ENCODE measurements around the gene PBX3. TPM values are rescaled to one million over a fixed set of nuclear protein-coding genes. Genes with fewer than 3 reads are reported as not detected.

Gene PBX3
- polyA plus RNA-seq, 3 donors, result 27.8 to 30.6 (median 29.9) TPM

DNA sequence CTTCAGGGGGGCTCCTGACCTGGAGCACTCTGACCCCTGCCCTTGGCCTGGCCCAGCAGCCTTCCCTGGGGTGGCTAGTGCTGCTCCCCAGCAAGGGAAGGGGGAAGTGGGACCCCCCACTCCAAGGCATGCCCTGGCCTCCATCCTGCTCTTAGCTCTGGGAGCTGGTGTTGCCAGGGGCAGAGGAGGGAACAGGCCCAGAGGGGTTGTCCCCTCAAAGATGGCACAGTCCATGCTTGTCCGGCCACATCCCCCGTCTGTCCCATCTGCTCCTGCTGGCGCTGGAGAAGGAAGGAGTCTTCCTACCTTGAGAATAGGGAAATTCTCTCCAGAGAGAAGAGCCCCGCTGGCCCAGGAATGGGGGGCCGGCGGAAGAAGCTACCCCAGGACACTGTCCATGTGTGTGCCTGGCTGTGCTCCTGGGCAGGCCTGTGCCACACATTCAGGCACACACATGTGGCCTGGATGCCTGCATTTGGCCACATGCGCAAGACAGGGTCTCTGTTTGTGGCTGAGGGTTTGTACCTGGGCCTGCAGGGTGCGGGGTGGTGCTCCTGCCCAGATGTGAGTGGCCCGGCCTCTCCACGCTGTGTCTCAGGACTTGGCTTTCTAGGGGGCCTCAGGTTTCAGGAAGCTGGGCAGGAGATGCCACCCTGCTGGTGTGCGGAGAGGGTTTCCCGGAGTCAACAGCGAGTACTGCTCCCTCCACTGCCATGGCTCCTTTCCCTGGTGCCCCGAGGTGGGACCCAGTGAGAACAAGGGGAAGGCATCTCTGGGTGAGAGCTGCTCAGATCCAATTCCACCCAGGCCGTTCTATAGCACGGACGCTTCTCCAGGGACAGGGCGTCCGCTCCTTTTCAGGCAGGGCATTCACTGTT is 247.1 kb downstream of the PBX3 start:
- DNase-seq (ENCODE audit: extremely low read depth in 1 of 11, low read depth in 9 of 11, low spot score in 4 of 11), result no peak

GRCh38 chr9:125995006-125995405 is 247.8 kb downstream of the PBX3 start:
- no peak for DNase-seq (ENCODE audit: extremely low read depth in 1 of 11, low read depth in 9 of 11, low spot score in 4 of 11)

DNA sequence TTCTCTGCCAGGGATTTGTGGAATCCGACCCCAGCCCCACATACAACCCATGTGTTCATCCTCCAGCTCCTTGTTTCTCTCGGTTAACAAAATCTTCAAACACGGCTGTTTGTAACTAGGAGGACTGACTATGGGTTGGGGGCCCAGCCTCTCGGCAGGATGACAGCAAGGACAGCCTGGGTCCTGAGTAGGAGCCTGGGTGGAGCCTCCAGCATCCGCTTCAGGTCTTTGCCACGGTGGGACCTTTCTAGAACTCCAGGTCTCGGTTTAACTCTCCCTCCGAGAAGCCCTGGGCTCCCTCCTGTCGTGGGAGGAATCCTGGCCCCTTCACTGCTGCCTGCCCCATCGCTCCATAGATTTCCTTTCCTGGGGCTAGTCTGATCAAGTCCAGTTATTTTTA is 248.5 kb downstream of the PBX3 start:
- no peak for DNase-seq (ENCODE audit: extremely low read depth in 1 of 11, low read depth in 9 of 11, low spot score in 4 of 11)

GRCh38 chr9:125996791-125997190 is 249.6 kb downstream of the PBX3 start:
- DNase-seq (ENCODE audit: extremely low read depth in 1 of 11, low read depth in 9 of 11, low spot score in 4 of 11), result no peak

DNA sequence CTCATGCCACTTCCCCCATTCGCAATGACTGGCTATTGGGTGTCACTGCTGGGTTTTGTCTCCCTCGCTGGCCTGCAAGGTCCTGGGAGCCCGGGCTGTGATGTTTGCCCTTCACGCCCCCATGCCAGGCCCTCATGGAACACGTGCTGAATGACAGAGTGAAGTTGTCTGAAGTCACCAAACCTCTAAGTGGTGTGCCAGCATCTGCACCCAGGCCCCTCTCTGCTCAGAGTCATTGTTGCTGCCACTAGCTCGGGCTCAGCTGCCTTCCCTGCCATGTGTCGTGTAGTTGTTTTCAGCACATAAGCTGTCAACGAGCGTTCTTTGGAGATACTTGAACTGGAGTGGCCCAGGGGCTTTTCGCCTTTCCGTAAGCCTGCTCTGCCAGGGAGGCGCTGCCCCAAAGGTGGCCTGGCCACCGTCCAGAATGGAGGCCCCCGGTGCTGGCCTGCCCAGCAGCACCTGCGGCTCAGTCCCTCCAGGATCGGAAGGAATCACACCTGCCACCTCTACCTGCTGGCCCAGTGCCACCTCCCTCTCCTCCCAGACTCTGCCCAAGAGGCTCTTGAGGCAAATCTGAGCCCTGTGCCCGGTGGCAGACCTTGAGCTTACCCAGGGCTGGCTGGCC is 250.1 kb downstream of the PBX3 start:
- no peak for DNase-seq (ENCODE audit: extremely low read depth in 1 of 11, low read depth in 9 of 11, low spot score in 4 of 11)

DNA sequence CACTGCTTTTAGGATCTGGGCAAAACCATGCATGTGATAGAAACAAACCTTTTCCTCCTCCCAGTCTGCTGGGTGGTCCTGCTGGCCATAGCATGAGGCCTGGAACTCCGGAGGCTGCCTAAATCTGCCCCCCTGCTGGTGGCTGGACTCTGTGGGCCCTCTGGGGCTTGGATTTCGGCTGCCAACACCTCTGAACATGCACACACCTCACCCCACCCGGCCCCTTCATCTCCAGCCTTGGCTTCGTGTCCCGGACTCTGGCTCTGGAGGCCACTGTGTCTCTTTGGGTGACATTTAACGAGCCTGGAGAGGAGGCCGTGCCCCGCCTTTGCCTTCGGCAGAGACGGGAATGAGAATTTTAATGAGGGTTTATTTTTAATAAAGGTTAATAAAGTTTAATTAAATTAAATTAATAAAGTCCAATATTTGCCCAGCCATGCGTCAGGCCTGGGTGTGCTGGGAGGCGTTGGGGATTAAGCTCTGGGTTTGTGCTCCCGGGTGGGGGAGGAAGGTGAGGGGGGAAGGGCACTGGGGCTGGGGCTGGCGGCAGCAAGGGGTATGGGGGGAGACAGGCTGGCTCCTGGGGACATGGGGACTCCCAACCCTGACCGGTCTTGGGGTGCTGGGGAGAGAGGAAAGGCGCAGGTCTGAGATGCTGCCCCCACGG is 251.8 kb downstream of the PBX3 start:
- no peak for DNase-seq (ENCODE audit: extremely low read depth in 1 of 11, low read depth in 9 of 11, low spot score in 4 of 11)

- DNase-seq (ENCODE audit: extremely low read depth in 1 of 11, low read depth in 9 of 11, low spot score in 4 of 11), result no peak
Observed at GRCh38 chr9:125999504-125999881, 252.3 kb downstream of the PBX3 start.

- no peak for DNase-seq (ENCODE audit: extremely low read depth in 1 of 11, low read depth in 9 of 11, low spot score in 4 of 11)
Observed at GRCh38 chr9:126000256-126000655, 253.1 kb downstream of the PBX3 start.

- no peak for DNase-seq (ENCODE audit: extremely low read depth in 1 of 11, low read depth in 9 of 11, low spot score in 4 of 11)
Observed at GRCh38 chr9:126000731-126001580, 253.8 kb downstream of the PBX3 start.

- no peak for DNase-seq (ENCODE audit: extremely low read depth in 1 of 11, low read depth in 9 of 11, low spot score in 4 of 11)
Observed at GRCh38 chr9:126001581-126002225, 254.5 kb downstream of the PBX3 start.

- DNase-seq (ENCODE audit: extremely low read depth in 1 of 11, low read depth in 9 of 11, low spot score in 4 of 11), result no peak
Observed at GRCh38 chr9:126002476-126003350, 255.5 kb downstream of the PBX3 start.

- no peak for DNase-seq (ENCODE audit: extremely low read depth in 1 of 11, low read depth in 9 of 11, low spot score in 4 of 11)
Observed at GRCh38 chr9:126009047-126009446, 261.9 kb downstream of the PBX3 start.

DNA sequence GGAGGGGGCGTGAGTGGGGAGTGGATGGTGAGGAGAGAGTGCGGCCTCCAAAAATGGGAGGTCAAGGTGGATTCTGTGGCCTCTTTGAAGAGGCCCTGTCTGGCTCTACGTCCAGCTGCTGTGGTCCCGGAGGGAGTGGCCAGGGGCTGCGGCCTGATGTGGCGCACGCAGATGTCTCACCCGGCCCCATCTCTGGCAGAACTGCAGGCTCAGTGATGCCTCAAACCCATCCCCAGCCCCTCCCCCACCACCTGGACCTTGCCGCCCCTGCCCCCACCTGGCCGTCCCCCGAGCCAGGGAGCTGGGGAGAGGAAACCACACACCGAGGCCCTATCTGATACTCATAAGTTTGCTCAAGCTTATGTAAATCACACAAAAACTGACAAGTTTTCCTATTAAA is 267.6 kb downstream of the PBX3 start:
- no peak for DNase-seq (ENCODE audit: extremely low read depth in 1 of 11, low read depth in 9 of 11, low spot score in 4 of 11)

GRCh38 chr9:126015424-126015823 is 268.3 kb downstream of the PBX3 start:
- no peak for DNase-seq (ENCODE audit: extremely low read depth in 1 of 11, low read depth in 9 of 11, low spot score in 4 of 11)

DNA sequence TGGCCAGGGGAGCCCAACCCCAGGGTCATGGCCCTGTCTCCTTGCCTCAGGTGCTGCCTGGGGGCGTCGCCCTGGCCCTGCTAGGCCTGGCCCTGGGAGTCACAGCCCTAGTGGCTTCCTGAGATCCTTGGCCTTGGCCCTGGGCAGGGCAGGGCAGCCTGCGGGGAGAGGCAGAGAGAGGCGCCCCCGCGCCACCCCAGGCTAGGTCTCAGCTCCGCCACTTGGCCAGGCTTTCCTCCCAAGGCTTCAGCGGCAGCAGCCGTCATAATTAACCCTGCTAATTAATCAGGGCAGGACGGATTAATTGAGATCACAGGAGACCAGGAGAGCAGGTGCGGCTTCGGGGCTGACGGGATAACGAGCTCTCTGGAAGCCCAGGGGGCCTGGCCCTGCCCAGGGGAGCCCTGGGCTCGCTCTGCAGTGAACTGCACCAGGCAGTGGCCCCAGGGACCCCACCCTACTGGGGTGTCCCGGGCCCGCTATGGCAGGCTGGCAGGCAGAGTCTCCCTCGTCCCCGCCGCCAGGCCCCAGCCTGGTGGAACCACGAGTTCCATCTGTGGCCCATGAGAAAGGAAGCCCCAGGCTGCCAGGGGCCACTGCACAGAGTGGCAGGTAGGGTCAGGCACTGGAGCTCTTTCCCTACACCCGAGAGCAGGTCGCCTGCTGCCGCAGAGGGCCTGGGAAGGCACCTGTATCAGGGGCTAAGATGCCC is 269.6 kb downstream of the PBX3 start:
- DNase-seq (ENCODE audit: extremely low read depth in 1 of 11, low read depth in 9 of 11, low spot score in 4 of 11), result no peak

Data from renal cortex interstitium (tissue), 11 donors.